Omental fat pad (tissue), 4 donors: ENCODE data around the gene GAS2L1. TPM values are rescaled to one million over a fixed set of nuclear protein-coding genes. Genes with fewer than 3 reads are reported as not detected.

Experiments used
- ATAC-seq: fragments of 150-250 bp; one replicate; pipeline ENCODE4 v1.9.1; 2016; ENCODE audit warnings: mild to moderate bottlenecking, moderate library complexity; ENCODE audit not compliant: low FRiP score
- DNase-seq: peaks from one replicate; pipeline ENCODE4 v3.0.0-alpha.2; 2019; ENCODE audit warnings: low spot score
- CTCF ChIP-seq, 3 donors: fragments of 450-650 bp; IDR thresholded peaks; one replicate each; pipeline ENCODE4 v1.5.1; 2016 to 2017; ENCODE audit warnings: antibody characterized with exemption in 3 of 3, mild to moderate bottlenecking in 3 of 3, moderate library complexity in 2 of 3
- total RNA-seq, 4 donors: library from RNA; depleted of rRNA; stranded (reverse); fragments of >200 nt; gene quantifications; one replicate each; pipeline ENCODE4 v1.1.0, GENCODE V29; 2016

The GAS2L1 gene
- total RNA-seq, 4 donors from 2014 or later = 13.4 to 29.0 (median 22.7) TPM

- ATAC-seq = no peak
- no peak for TF ChIP-seq CTCF (IDR thresholded peaks at IDR 0.05)
- DNase-seq = no peak
Observed at GRCh38 chr22:29275819-29276565, 30.5 kb upstream of the GAS2L1 start.

GRCh38 chr22:29277927-29278326 lies 28.5 kb upstream of the GAS2L1 start:
- no peak for TF ChIP-seq CTCF (IDR thresholded peaks at IDR 0.05)
- ATAC-seq (no peak), DNase-seq (no peak)

- no peak for TF ChIP-seq CTCF (IDR thresholded peaks at IDR 0.05)
- ATAC-seq = no peak
- DNase-seq = no peak
Observed at GRCh38 chr22:29284196-29284595, 22.3 kb upstream of the GAS2L1 start.

- ATAC-seq (no peak), DNase-seq (no peak)
- TF ChIP-seq CTCF (IDR thresholded peaks at IDR 0.05) = no peak
Observed at GRCh38 chr22:29288837-29289236, 17.6 kb upstream of the GAS2L1 start.

- no peak for TF ChIP-seq CTCF (IDR thresholded peaks at IDR 0.05)
- ATAC-seq = no peak
- no peak for DNase-seq
Observed at GRCh38 chr22:29290061-29290460, 16.4 kb upstream of the GAS2L1 start.

GRCh38 chr22:29291215-29291614 lies 15.2 kb upstream of the GAS2L1 start:
- no peak for ATAC-seq
- no peak for TF ChIP-seq CTCF (IDR thresholded peaks at IDR 0.05)
- no peak for DNase-seq

- no peak for TF ChIP-seq CTCF (IDR thresholded peaks at IDR 0.05)
- ATAC-seq = no peak
- DNase-seq = no peak
Observed at GRCh38 chr22:29292379-29292778, 14.1 kb upstream of the GAS2L1 start.
